Kidney glomerular epithelial cell (primary cell): ENCODE results near the gene TCF7L2.
A peak's percentile ranks its signal among the peaks of the same experiment; 100 is the strongest.

Experiments used
- DNase-seq: peaks from one replicate; lab custom pipeline; 2025; lab: John Stamatoyannopoulos, UW

The TCF7L2 gene

DNA sequence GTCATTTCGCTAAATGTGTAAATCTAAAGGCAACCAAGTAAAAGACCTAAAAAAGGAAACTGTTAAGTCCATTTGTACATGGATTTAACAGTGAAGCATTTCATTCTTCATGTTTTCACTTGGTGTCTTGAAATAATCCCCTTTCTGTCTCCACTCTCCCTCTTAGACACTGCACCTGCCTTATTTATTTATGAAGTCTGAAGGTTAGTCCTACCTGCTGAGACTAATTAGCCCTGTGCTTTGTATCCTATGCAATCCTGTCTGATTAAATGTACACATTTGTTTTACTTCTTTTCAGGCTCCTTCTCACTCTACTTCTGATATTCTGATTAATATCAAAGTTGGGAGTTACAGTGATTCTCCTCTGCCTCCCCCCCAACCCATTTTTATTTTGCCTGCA is 1.9 kb upstream of the TCF7L2 start:
- DNase-seq = no peak

DNA sequence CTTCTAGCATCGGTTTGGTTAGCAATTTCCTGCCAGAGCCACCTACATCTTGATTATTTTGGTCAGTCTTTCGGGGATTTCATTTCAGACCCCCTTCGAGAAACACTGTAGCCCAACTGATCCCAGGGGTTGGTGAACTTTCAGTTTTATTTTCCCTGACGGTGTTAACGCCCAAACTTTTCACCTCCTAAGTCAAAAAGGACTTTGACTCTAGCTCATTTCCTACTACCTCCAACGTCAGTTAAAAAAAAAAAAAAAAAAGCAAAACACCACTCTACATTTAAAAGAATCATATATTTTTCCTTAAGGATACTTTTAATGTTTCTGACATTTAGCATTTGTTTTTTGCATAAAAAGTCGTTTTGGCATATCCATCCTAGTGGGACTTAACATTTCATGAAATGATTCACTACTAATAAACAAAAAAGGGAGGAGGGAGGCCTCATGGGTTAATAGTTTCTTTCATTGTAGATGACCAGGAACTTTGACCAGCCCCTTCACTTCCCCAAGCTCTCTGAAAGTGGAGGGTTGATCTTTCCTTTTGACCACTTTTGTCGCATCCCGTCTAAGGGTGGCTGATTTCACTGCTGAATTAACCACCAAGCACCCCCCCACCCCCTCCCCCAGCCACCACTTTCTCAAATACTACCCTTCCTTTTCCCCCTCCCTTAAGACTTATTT is 764 bp upstream of the TCF7L2 start:
- DNase-seq = peak; percentile 21

DNA sequence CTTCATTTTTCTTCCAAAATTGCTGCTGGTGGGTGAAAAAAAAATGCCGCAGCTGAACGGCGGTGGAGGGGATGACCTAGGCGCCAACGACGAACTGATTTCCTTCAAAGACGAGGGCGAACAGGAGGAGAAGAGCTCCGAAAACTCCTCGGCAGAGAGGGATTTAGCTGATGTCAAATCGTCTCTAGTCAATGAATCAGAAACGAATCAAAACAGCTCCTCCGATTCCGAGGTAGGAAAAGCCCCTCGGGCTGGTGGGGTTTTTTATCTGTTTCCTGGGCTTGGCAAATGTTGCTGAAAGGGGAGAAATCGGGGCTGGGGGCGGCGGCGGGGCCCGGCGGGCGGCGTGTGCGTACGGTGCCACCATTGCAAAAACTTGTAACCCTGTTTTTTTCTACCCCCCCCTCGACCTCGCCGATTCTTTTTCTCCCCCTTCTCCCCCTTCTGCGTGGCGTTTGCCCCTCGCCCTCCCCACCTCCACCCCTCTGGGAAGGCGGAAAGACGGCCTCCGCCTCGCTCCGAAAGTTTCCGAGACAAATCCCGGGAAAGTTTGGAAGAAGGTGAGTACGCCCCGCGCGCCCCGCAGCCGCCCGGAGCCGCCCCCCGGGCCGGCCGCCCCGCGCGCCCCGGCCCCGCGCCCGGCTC is 789 bp downstream of the TCF7L2 start:
- DNase-seq = no peak

DNA sequence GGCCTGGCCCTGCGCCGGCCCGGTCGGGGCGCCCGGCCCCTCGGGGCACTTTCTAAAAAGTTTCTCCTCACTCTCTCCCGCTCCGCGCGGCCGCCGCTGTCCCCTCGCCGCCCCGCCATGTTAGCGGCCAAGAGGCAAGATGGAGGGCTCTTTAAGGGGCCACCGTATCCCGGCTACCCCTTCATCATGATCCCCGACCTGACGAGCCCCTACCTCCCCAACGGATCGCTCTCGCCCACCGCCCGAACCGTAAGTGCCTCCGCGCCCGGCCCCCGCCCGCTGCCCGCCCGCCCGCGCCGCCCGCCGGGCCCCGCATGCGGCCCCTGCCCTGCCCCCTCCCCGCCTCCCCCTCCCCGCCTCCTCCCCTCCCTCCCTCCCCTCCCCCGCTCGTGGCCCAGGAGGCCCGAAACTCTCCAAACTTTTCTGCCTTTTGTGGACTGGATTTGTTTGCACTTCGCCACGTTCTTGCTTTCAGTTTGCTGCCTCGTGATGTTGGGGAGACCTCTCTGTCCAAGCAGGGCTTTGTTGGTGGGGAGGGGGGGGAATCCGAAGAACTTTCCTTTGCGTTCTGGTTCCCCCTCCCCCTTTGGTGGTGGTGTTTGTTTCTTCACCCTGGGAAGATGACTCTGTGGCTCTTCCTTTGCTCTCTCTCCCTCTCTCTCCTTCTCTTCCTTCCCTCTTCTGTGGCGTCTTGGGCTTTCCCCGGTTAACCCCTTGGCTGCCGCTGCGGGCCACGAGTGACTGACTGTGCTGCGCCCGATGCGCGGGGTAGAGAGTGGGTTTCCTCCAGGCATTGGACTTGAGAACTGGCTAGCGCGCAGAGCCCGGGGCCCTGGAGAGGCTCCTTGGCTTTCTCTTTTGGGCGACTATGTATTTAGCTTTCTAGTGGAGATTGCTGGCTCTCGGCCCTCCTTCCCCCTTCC is 1.6 kb downstream of the TCF7L2 start:
- DNase-seq = peak; percentile 78

DNA sequence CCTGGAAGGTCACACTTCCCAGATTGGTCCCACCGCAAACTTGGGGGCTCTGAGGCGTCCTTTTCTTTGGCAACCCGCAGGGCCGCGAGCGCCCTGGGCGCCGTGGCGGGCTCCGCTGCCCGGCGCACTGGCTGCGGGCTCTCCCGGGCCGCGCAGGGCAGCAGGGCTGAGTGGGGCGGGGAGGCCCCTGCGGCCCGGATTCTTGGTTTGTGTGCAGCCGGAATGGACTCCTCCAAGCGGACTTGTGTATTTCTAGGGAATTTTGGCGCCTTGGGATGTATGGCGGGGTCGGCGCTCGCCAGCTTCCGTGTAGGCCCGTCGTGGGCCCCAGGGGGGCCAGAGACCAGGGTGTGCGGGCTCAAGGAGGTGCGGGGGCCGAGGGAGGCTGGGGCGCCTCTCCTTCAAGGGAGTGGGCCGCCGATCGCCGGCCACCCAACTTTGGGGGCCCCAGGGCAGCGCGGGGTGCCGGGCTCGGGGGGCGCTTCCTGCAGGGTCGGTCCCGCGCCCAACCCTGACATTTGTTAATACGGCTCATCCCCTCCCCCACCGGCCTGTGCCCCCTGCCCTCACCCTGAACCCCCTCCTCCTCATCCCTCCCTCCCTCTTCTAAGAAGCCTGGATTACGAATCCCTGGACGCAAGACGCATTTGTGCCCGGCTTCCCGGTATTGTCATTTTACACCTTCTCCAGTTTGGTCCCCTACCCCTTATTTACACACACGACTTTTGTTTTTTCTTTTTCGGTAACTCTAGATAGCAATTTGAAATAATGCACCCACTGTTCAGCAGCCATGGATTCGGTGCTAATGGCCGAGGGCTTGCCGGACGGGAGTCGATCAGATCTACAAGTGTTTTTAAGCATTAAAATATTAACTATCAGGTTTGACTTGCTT is 2.5 kb downstream of the TCF7L2 start:
- DNase-seq = no peak

DNA sequence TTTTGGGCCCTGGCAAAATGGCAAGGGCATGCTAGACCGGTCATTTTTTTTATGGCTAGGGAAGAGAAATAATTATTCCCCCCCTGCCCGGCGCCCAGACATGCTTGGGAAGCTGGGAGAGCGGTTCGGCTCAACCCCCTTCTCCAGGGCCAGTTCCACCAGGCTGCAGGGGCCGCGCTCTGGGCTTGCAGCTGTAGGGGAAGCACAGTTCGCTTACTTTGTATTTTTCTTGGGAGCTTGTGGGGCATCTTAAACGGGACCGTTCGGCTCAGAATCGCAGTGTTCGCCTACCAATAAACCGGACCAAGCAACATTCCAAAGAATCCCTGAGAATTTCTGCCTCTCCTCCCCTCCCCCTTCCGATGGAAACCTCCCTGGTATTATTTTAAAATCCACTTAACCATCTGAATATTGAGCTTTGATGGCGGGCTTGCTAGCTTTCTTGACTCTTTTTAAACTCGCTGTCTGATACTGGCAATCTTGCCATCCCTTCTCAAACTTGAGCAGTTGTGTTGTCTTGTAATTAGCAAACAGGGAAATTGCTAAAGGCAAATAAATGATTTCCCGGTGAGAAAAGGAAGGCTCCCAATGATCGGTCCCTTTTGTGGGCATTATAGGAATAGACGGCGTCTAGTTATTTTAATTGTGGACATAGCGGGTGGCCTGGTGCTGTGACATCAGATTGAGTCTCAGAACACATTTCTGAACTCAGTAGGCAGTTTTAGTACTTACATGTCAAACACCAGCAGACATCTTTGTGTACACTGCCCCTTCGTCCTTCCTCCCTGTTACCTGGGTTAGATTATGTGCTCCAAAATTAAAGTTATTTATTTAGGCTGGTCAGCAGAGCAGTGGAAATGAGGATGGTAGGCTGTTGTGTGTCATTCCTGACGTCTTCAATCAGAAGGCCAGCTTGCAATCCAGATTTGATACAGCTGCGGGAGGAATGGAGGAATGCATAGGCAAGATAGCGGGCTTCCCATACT is 3.4 kb downstream of the TCF7L2 start:
- peak; percentile 30 for DNase-seq

DNA sequence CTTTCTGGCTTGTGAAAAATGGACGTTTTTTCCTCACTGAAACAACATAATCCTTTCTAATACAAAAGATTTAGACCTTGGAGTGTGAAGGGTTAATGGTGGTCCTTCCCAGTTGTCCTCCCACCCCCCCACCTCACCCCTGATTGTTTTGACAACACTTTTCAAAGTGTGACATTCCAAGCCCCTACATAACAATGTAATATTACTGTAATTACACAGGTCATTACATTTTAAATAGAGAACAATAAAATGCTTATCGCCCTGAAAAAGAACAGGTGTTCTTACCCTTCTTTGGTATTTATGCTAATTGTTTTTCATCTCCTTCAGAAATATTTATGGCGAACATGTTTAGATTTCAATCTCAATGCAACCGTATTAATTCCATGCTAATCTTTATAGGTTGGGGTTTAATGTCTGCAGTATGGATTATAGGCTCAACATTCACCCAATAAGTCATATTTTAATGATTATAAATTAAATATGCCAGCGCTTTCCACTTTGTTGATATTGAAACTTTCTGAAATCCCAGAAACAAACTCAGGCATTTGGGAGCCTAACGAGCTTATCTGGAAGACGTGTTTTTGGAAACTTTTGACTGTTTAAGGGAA is 5.0 kb downstream of the TCF7L2 start:
- DNase-seq = no peak

DNA sequence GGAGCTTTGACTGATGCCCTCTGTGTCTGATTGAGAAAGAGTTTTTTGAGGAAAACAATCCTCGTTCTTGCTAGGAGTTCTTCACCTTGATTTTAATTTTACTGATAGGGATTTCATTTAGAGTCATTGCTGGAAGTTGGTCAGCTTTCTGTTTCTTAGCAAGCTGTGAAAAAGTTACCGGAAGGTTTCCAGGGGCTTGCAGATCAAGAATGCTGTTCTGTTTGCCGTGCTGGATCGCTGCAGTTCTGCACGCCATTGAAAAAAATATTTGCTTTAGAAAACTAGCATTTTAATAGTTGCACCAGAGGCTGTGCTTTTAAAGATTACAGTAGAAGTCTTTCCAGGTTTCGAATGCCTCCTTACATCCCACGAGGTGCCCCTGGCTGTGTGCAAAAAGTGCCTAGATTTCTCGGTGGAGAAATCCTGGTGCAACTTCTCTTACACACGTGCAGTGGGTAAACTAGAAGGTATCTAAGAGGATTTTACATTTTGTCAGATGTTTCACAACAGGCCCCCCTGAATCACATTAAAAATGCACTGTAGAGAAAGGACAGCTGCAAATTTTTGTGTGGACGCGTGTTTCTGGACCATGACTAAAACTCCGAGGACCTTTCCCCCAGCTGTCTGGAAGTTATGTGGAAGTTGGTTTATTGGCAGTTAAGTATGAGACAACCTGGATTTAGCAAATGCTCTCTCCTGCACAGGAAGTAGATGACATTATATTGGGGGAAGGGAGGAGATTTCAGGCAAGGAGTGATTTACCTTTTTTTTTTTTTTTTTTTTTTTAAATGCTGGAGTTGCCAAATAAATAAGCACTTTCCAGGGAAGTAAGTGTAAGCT is 5.8 kb downstream of the TCF7L2 start:
- DNase-seq = peak; percentile 47

DNA sequence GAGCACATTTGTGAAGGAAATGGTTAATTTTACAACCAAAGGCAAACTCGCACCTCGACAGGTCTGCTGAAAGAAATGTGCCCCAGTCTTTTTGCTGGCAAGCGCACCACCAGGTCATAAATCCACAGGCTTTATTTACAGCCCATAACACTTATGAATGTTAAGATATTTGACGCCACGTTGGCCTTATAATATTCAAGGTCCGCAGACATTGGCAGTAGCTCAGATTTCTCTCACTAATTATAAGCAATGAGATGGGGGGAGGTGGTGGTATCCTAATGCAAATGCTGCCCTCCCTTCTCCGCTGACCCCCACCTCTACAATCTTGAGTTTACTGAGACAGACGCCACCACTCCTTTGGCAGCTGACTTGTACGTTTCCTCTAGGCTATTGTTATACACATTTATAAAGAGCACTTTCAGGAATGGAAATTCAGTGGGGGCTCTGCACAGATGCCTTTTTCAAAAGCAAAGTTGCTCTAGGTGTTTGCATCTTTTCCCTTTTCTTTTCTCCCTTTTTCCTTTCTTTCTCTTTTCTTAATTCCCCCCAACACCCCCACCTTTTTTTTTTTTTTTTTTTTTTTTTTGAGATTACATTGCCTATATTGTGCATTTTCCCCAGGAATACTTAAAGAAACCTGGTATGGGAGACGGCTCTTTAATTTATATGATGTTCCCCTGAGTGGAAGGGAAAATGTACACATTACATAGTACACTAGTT is 6.7 kb downstream of the TCF7L2 start:
- no peak for DNase-seq

DNA sequence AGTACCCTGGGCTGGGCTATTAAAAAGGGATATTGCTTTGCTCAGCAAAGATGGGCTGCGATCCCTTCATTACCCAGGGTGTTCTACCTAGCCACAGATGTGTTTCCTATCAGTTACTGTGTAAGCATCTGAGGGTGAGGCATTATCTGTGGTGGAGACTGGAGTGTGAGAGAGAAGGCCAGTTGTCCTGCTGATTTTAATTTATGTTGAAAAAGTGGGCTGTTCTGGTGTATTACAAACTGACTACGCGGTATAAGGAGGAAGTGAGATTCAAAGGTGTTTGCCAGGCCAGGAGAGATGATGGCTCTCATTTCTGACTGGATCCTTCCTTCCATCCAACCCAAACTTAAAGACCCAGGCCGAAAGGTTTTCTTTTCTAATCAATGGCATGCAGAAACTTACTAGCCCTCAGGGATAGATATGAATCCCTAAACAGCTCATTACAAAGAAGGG is 7.6 kb downstream of the TCF7L2 start:
- DNase-seq = no peak

DNA sequence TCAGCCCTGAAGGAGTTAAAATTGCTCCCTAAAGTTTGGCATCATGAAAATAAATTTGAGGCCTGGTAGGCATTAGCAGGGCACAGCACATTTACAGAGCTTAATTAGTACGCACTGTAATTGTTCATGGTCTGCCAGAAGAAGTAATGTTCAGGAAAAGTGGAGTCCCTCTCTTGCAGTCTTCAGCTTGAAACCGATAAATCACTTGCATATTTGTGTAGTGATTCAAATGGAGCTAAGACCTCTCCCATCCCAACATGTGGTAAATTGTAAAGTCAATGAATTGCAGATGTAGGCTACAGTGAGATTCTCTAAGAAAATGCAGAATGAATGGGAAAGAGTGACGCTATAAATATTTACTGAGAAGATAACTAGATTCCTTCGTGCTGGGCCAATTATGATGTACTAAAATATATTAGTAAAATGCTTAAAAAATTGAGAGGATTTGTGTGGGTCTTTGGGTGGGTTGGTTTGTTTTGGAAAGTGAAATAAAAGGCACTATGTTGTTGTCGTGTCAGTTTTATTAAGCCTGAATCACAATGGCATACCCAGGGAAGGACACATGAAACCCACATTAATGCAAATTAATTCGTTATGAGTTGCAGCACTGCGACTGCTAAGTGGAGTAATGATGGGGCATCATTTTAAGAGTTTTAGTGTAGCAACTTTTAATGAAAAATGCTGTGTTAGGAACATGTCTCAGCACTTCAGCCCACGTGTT is 8.4 kb downstream of the TCF7L2 start:
- peak; percentile 63 for DNase-seq

DNA sequence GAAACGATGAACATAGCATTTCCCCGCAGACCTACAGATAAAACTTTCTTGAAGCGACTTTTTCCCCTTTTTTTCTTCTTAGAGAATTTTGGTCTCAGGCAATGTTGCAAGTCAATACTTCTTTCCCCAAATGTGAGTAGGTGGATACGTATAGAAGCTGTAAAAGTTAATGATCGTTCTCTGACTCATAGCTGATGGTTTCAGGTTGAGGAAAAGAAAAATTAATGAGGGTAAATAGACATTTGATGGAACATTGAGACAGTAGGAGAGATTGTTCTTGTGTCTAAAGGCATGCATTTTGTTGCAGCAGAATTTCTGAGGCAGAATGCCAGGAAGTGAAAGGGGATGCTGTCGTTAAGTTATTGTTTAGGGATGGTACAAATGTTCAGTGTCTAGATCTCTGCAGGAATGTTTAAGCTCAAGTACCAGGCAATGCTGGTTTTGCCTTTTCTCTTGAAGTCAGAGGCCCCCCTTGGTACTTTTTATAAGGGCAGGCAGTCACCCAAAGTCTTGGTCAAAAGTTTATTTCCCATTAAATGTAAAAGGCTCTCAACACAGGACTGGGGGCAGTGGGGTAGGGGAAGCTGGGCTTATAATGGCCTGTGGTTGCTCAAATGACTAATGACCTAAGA is 9.3 kb downstream of the TCF7L2 start:
- no peak for DNase-seq

DNA sequence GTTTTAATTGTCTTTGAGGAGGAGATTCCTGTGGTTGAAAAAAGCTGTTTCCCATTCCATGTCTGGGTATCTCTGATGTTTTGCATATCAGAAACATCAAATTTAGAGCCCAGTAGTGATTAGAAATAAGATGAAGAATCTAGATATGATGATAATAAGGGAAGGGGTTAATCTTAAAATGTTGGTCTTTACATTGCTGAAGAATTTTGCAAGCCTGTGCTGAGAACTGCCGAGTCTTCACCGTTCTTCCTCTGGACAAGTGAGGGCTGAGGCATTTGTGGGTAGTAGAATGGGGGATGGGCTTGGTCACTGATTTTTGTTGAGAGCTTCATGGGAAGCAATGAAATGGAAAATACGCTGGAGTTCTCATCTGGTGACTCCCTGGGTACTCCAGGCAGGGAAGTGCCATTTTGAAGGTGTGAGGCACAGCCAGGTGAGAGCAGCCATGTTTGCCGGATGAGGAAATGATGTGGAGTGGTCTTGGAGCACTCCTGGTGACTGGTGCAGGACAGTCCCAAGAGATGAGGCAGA is 10.2 kb downstream of the TCF7L2 start:
- DNase-seq = peak; percentile 46

DNA sequence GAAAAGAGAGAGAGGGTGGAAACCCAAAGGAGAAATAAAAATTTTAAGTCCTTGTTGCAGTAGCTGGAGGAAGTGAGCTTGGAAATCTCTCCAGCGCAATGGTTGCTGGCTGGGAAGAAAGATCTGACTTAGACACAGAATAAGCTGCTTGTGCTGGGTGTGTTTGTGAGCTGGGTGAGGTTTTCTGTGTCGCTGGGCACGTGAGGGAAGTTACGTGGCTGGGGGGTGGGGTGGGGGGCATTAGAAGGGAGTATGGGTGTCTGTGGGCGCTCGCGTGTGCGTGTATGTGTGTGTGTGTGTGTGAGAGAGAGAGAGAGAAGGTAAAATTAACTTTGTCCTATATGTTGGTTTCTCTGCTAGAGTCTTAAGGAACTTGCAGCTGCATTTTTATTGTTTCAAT is 11.6 kb downstream of the TCF7L2 start:
- no peak for DNase-seq

DNA sequence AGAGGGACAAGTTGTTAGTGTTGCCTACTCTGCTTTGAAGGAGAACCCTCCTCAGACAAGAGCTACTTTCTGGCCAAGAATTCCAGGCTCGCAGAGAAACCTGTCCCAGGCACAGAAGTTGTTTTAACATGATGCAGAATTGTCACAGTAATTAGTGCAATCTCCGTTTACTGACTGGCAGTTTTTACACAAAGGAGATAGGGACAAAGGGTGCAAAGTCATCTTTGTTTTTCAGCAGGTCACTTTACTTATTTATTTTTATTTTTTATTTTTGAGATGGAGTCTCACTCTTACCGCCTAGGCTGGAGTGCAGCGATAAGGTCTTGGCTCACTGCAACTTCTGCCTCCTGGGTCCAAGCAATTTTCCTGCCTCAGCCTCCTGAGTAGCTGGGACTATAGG is 12.3 kb downstream of the TCF7L2 start:
- DNase-seq = no peak

DNA sequence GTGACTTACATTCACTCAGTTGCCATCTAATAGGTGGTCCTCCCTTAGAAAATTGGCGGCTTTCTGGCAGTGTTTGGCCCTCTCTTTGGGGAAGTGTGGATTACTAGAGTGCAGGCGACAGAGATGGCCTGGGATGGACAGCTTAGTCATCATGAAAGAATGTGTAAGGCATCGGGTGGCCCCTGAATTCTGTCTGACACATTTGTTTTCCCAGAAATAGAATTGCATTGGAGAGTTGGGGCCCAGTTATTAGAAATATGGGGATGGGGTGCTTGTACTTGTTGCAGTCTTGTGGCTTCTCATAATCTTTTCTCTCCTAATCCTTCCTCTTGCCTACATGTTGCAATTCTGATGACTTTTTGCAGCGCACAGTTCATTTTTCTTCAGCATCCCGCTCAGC is 13.8 kb downstream of the TCF7L2 start:
- no peak for DNase-seq

DNA sequence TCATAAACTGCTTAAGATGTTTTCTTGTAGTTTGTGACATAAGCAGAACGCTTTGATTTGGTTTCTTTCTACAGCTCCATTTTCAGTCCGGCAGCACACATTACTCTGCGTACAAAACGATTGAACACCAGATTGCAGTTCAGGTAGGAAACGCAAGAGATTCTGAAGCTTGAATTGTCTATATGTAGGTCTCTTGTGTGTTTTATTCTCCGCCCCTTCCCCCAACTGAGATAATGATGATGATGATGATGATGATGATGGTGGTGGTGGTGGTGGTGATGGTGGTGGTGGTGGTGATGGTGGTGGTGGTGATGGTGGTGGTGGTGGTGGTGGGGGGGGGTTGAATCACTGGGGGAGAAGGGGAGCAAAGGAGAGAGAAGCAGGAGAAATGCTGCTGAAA is 14.4 kb downstream of the TCF7L2 start:
- DNase-seq = no peak
